NB4 (cell line): Measurements from ENCODE around the gene TSPAN4.

Experiments used
- CTCF ChIP-seq: IDR thresholded peaks from one replicate; pipeline ENCODE4 v1.5.1; 2012; ENCODE audit warnings: low read depth, low read length
- MAX ChIP-seq: IDR thresholded peaks from 2 replicates; pipeline ENCODE4 v1.6.1; 2011; ENCODE audit warnings: low read depth, low read length

- TF ChIP-seq CTCF (no peak), MAX (no peak)
Measured at GRCh38 chr11:803467-803742, 39.2 kb upstream of the TSPAN4 start.
